Neutrophil (primary cell): ENCODE measurements around the gene ACP4.
"Not testable (repeated sequence)": the region's sequence is repeated elsewhere in the genome, so short reads cannot be mapped to it uniquely, and the experiment has no call there.

Experiments used
- H3K27ac ChIP-seq: fragments of 200-600 bp; sonication (generic); 2 replicates; pipeline ENCODE4 v1.5.1; 2016; ENCODE audit warnings: mild to moderate bottlenecking, moderate library complexity
- H3K27me3 ChIP-seq: fragments of 200-600 bp; sonication (generic); 2 replicates; pipeline ENCODE4 v1.6.0; 2016; ENCODE audit warnings: mild to moderate bottlenecking
- H3K36me3 ChIP-seq: fragments of 200-600 bp; sonication (generic); 2 replicates; pipeline ENCODE4 v1.5.1; 2017
- H3K4me1 ChIP-seq, 2 experiments: fragments of 200-600 bp in 1 of 2; sonication (generic) in 1 of 2; 1 replicate in 1 of 2; 2 replicates in 1 of 2; pipeline versions ENCODE4 v1.5.1 to v1.6.1; 2013 to 2016; ENCODE audit warnings: low read depth in 1 of 2, low read length in 1 of 2, mild to moderate bottlenecking in 1 of 2, moderate library complexity in 1 of 2; ENCODE audit not compliant: control insufficient read depth in 1 of 2, insufficient read depth in 1 of 2
- H3K4me3 ChIP-seq, 2 experiments: fragments of 200-600 bp in 1 of 2; sonication (generic) in 1 of 2; 1 replicate in 1 of 2; 2 replicates in 1 of 2; pipeline ENCODE4 v1.5.1; 2013 to 2016; ENCODE audit warnings: low read depth in 1 of 2, low read length in 1 of 2, mild to moderate bottlenecking in 1 of 2, moderate library complexity in 1 of 2
- H3K9me3 ChIP-seq: fragments of 200-600 bp; sonication (generic); 2 replicates; pipeline ENCODE4 v1.5.1; 2016
- TF ChIP-seq, protein P1 (sequence below): fragments of 200-600 bp; sonication (generic); IDR thresholded peaks from 2 replicates; pipeline ENCODE4 v1.5.1; 2016; ENCODE audit warnings: antibody characterized with exemption

ACP4 gene

GRCh38 chr19:50790396-50790795 is at the start of gene ACP4:
Gene ACP4 (plus strand): TSS chr19:50790415. CDS start chr19:50790415, 0 bp downstream.
- TF ChIP-seq, protein P1, sequence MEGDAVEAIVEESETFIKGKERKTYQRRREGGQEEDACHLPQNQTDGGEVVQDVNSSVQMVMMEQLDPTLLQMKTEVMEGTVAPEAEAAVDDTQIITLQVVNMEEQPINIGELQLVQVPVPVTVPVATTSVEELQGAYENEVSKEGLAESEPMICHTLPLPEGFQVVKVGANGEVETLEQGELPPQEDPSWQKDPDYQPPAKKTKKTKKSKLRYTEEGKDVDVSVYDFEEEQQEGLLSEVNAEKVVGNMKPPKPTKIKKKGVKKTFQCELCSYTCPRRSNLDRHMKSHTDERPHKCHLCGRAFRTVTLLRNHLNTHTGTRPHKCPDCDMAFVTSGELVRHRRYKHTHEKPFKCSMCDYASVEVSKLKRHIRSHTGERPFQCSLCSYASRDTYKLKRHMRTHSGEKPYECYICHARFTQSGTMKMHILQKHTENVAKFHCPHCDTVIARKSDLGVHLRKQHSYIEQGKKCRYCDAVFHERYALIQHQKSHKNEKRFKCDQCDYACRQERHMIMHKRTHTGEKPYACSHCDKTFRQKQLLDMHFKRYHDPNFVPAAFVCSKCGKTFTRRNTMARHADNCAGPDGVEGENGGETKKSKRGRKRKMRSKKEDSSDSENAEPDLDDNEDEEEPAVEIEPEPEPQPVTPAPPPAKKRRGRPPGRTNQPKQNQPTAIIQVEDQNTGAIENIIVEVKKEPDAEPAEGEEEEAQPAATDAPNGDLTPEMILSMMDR = no peak
- no peaks in the 10 kb centered on the region for H3K4me1 ChIP-seq
- H3K36me3 ChIP-seq = peaks cover 2% of the 10 kb centered on the region
- H3K9me3 ChIP-seq = no peaks in the 10 kb centered on the region
- no peak within 1 kb of the TSS for H3K4me3 ChIP-seq
- H3K27ac ChIP-seq = no peak within 1 kb of the TSS
- H3K27me3 ChIP-seq = no peaks in the 10 kb centered on the region

DNA sequence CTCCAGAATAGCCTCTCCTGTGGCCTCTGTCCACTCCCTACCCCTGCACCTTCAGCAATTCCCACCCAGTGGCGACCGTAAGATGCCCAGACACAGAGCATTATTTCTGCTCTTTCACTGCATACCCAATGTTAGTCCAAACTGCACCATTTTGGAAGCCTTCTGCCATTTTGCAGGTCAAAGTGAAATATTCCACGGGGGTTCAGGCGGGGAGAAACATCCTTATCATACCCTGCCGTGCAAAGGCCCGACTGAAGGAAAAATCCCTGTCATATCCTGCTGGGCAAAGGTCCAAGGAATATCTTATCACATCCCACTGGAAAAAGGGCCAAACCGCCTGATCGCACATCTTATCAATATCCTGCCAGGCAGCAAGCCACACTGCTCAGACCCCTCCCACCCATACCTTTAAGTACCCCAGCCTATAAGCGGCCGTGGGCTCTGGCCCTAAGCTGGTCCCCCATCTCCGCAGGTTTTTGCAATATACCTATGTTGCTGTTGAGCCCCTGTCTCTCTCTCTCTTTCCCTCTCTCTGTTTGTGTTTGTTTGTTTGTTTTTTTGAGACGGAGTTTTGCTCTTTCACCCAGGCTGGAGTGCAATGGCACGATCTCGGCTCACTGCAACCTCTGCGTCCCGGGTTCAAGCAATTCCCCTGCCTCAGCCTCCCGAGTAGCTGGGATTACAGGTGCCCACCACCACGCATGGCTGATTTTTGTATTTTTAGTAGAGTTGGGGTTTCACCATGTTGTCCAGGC is 48.9 kb upstream of the ACP4 start:
- H3K4me3 ChIP-seq = no peak overlapping the region
- TF ChIP-seq, protein P1 = no peak
- H3K27me3 ChIP-seq = peaks cover 61% of the 10 kb centered on the region
- H3K9me3 ChIP-seq = no peaks in the 10 kb centered on the region
- H3K4me1 ChIP-seq = no peaks in the 10 kb centered on the region
- H3K36me3 ChIP-seq = no peaks in the 10 kb centered on the region
- H3K27ac ChIP-seq = no peak overlapping the region

GRCh38 chr19:50743537-50743936 is 46.7 kb upstream of the ACP4 start:
- H3K36me3 ChIP-seq = no peaks in the 10 kb centered on the region
- no peaks in the 10 kb centered on the region for H3K9me3 ChIP-seq
- H3K27ac ChIP-seq = no peak overlapping the region
- H3K27me3 ChIP-seq = peaks cover 43% of the 10 kb centered on the region
- no peak overlapping the region for H3K4me3 ChIP-seq
- H3K4me1 ChIP-seq = no peaks in the 10 kb centered on the region
- TF ChIP-seq, protein P1 = no peak

DNA sequence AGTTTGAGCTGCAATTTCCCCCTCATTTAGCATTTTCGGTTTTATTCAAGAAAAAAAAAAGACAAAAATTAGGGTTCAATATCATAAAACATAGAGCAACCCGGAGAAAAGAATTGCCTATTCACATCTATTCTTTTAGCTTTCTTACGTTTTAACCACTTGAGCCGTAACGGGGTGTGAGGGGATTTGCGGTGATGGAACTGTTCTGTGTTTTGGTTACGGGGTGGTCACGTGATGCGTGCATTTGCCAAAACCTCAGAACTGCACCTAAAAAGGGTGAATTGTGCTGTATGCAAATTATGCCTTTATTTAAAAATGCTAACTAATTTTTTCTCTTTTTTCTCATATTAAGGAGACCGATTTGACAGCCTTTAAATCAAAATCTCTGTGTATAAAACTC is 45.0 kb upstream of the ACP4 start:
- Histone ChIP-seq H3K4me3 (no peak overlapping the region), H3K36me3 (no peaks in the 10 kb centered on the region)
- TF ChIP-seq, protein P1 = no peak

DNA sequence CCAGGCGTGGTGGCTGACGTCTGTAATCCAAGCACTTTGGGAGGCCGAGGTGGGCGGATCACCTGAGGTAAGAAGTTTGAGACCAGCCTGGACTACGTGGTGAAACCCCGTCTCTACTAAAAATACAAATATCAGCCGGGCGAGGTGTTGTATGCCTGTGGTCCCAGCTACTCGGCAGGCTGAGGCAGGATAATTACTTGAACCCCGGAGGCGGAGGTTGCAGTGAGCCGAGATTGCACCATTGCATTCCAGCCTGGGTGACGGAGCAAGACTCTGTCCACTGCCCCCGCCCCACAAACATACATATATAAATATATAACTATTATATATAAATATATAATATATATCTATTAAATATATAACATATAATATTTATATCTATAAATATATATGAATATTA is 43.1 kb upstream of the ACP4 start:
- peaks cover 10% of the 10 kb centered on the region for H3K27me3 ChIP-seq
- not testable (repeated sequence) for H3K4me1 ChIP-seq, H3K4me3 ChIP-seq, H3K9me3 ChIP-seq, H3K27ac ChIP-seq, H3K36me3 ChIP-seq

More for the DNA sequence above, 45.0 kb upstream of the ACP4 start:
- Histone ChIP-seq H3K4me1 (no peaks in the 10 kb centered on the region), H3K9me3 (no peaks in the 10 kb centered on the region), H3K27ac (no peak overlapping the region), H3K27me3 (peaks cover 28% of the 10 kb centered on the region)

GRCh38 chr19:50749490-50749889 is 40.7 kb upstream of the ACP4 start:
- no peaks in the 10 kb centered on the region for H3K9me3 ChIP-seq
- TF ChIP-seq, protein P1 = no peak
- peaks cover 9% of the 10 kb centered on the region for H3K27me3 ChIP-seq
- no peak overlapping the region for H3K27ac ChIP-seq
- H3K4me1 ChIP-seq = no peaks in the 10 kb centered on the region
- H3K4me3 ChIP-seq = no peak overlapping the region
- no peaks in the 10 kb centered on the region for H3K36me3 ChIP-seq
